Measurements from ENCODE around the gene PRX. TPM values are rescaled to one million over a fixed set of nuclear protein-coding genes. Genes with fewer than 3 reads are reported as not detected.
"Not testable (repeated sequence)": the region's sequence is repeated elsewhere in the genome, so short reads cannot be mapped to it uniquely, and the experiment has no call there.

Gene PRX
- total and polyA plus RNA-seq, 2 of the 4 experiments (the other 2 are of a cell fraction): 0.90 to 1.7 TPM

DNA sequence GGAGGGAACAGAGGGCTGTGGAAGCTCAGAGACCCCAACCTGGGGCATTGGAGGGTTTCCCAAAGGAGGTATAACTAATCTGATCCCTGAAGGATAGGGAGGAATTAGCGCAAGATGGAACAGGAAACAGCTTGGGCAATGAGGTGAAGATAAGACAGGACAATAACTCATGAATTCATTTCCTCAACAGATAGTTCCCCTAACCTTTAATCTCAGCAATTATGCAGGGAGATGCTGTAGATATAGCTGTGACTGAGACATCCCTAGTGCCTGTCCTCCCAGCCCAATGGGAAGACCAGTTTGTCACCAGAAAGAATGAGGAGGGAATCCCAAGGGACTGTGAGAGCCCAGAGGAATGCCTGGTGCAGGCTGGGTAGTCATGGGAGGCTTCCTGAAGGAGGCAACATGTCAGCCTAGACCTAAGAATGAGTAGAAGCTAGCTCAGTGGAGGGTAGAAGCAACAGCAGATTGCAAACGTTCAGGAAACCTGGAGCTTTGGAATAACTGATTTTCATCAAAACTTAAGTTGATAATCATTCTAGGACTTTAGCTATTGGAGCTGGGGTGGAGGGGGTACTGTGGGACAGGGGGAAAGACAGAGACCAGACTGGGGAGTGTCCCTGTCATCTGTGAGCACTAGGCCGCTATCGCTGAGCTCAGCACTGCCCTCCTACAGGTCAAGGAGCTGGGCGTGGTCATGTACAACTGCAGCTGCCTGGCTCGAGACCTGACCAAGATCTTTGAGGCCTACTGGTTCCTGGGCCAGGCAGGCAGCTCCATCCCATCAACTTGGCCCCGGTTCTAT lies 42.0 kb downstream of the PRX start:
- Histone ChIP-seq H3K18ac (ENCODE audit: low read depth, low read length) (no peak overlapping the region), H3K27ac (ENCODE audit: insufficient read depth, low read length) (no peak overlapping the region), H4K20me1 (ENCODE audit: insufficient read depth, low read length) (peaks cover 2% of the 10 kb centered on the region; the same call in 1 of the 2 replicates), H3K23ac (ENCODE audit: low read depth, low read length) (no peak overlapping the region), H2BK15ac (ENCODE audit: low read depth, low read length) (no peak overlapping the region), H2BK20ac (ENCODE audit: low read depth, low read length) (no peak overlapping the region), H3K56ac (ENCODE audit: extremely low read depth, insufficient read depth, low read length) (no peak overlapping the region), H3K4me3 (ENCODE audit: insufficient read depth, low read depth, low read length) (no peak overlapping the region), H4K91ac (ENCODE audit: insufficient read depth, low read depth, low read length) (no peak overlapping the region), H3K4ac (ENCODE audit: low read depth, low read length) (no peak overlapping the region), H3K79me1 (ENCODE audit: low read depth in 1 of 2, low read length in 2 of 2) (peaks cover 5 to 21% of the 10 kb centered on the region in 2 experiments), H2BK120ac (ENCODE audit: low read depth, low read length) (no peak overlapping the region), H3K4me2 (ENCODE audit: low read depth, low read length) (no peak overlapping the region), H2BK5ac (ENCODE audit: low read depth, low read length, poor library complexity, severe bottlenecking) (no peak overlapping the region), H3K9me1 (ENCODE audit: insufficient read depth, low read length) (peaks cover 22% of the 10 kb centered on the region), H2AK5ac (ENCODE audit: low read depth, low read length) (no peak overlapping the region), H4K8ac (ENCODE audit: low read depth in 2 of 2, low read length in 2 of 2) (no peak overlapping the region), H3K27me3 (ENCODE audit: control insufficient read depth, insufficient read depth, low read length) (no peaks in the 10 kb centered on the region), H3K14ac (replicated peaks; ENCODE audit: low read depth, low read length) (no peak overlapping the region), H3K36me3 (ENCODE audit: control insufficient read depth, insufficient read depth, low read length) (peaks cover 63% of the 10 kb centered on the region), H3K4me1 (ENCODE audit: control insufficient read depth, insufficient read depth, low read length) (peaks cover 8% of the 10 kb centered on the region), H2AFZ (replicated peaks; ENCODE audit: low read length, poor library complexity) (no peak overlapping the region), H3K9me3 (ENCODE audit: control insufficient read depth, insufficient read depth, low read length) (no peaks in the 10 kb centered on the region), H3K9ac (ENCODE audit: low read depth, low read length) (no peak overlapping the region), H2AK9ac (replicated peaks; ENCODE audit: low read depth, low read length, poor library complexity) (no peak overlapping the region), H4K5ac (ENCODE audit: low read depth, low read length) (no peak overlapping the region)
- in situ Hi-C loops (cut with MboI; ENCODE audit: low sequenced_read_pairs): no loop called here
- no peak for TF ChIP-seq ELK1 (IDR thresholded peaks at IDR 0.05; ENCODE audit: borderline replicate concordance, low read depth, low read length)
- intact Hi-C loops (cut with micrococcal nuclease): no loop called here
- BruUV-seq (replicated peaks): no TSS peak
- WGBS, 2 experiments (ENCODE audit: extremely low coverage in 2 of 2, insufficient read length in 1 of 2): no CpG with 5 or more reads among the region's 7 CpGs
- ATAC-seq (ENCODE audit: low read depth) (no peak), DNase-seq (no peak)
- dilution Hi-C loops (cut with HindIII; ENCODE audit: low sequenced_read_pairs, unreplicated experiment): no loop called here
- ChIA-PET POLR2A (ENCODE audit: unreplicated experiment) (no interaction called here), CTCF (interaction anchor here (0.5 kb wide), 1 partner anchor 50 kb away, joined by 4 read pairs; no protein-coding TSS in a partner anchor)

DNA sequence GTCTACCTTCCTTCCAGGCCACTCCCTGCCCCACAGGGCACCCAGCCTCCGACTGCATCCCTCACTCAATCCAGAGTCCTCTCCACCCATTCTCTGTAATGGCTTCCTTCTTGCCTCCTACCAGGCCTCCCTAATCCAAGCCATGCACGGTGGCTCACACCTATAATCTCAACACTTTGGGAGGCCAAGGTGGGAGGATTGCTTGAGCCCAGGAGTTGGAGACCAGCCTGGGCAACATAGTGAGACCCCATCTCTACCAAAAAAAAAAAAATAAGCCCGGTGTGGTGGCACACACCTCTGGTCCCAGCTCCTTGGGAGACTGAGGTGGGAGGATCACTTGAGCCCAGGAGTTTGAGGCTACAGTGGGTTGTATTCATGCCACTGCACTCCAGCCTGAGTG lies 42.9 kb downstream of the PRX start:
- intact Hi-C loops (cut with micrococcal nuclease); H3K4ac ChIP-seq (ENCODE audit: low read depth, low read length); dilution Hi-C loops (cut with HindIII; ENCODE audit: low sequenced_read_pairs, unreplicated experiment): not testable (repeated sequence)

More for the DNA sequence above, 42.9 kb downstream of the PRX start:
- DNase-seq; H2BK120ac ChIP-seq (ENCODE audit: low read depth, low read length); H3K4me1 ChIP-seq (ENCODE audit: control insufficient read depth, insufficient read depth, low read length); CTCF ChIA-PET; H3K9me3 ChIP-seq (ENCODE audit: control insufficient read depth, insufficient read depth, low read length); in situ Hi-C loops (cut with MboI; ENCODE audit: low sequenced_read_pairs); H3K18ac ChIP-seq (ENCODE audit: low read depth, low read length); H3K9ac ChIP-seq (ENCODE audit: low read depth, low read length); H4K20me1 ChIP-seq (ENCODE audit: insufficient read depth, low read length); H2AK9ac ChIP-seq (replicated peaks; ENCODE audit: low read depth, low read length, poor library complexity); H2BK5ac ChIP-seq (ENCODE audit: low read depth, low read length, poor library complexity, severe bottlenecking); H3K23ac ChIP-seq (ENCODE audit: low read depth, low read length); H3K56ac ChIP-seq (ENCODE audit: extremely low read depth, insufficient read depth, low read length); POLR2A ChIA-PET (ENCODE audit: unreplicated experiment); BruUV-seq (replicated peaks); H3K27ac ChIP-seq (ENCODE audit: insufficient read depth, low read length); H3K4me3 ChIP-seq (ENCODE audit: insufficient read depth, low read depth, low read length); H4K5ac ChIP-seq (ENCODE audit: low read depth, low read length); H3K14ac ChIP-seq (replicated peaks; ENCODE audit: low read depth, low read length); H2AK5ac ChIP-seq (ENCODE audit: low read depth, low read length); H4K8ac ChIP-seq (ENCODE audit: low read depth in 2 of 2, low read length in 2 of 2); H4K91ac ChIP-seq (ENCODE audit: insufficient read depth, low read depth, low read length); ATAC-seq (ENCODE audit: low read depth); H2BK15ac ChIP-seq (ENCODE audit: low read depth, low read length); H2AFZ ChIP-seq (replicated peaks; ENCODE audit: low read length, poor library complexity); H3K4me2 ChIP-seq (ENCODE audit: low read depth, low read length); H2BK20ac ChIP-seq (ENCODE audit: low read depth, low read length); H3K27me3 ChIP-seq (ENCODE audit: control insufficient read depth, insufficient read depth, low read length): not testable (repeated sequence)
- Histone ChIP-seq H3K79me1 (ENCODE audit: low read depth in 1 of 2, low read length in 2 of 2) (peaks cover 9 to 29% of the 10 kb centered on the region in 2 experiments), H3K9me1 (ENCODE audit: insufficient read depth, low read length) (peaks cover 23% of the 10 kb centered on the region), H3K36me3 (ENCODE audit: control insufficient read depth, insufficient read depth, low read length) (peaks cover 63% of the 10 kb centered on the region)
- WGBS, 2 experiments (ENCODE audit: extremely low coverage in 2 of 2, insufficient read length in 1 of 2): no CpG with 5 or more reads among the region's 3 CpGs
